H7 (cell line): ENCODE measurements around the gene FILIP1. TPM values are rescaled to one million over a fixed set of nuclear protein-coding genes. Genes with fewer than 3 reads are reported as not detected.

Experiments used
- DNase-seq: peaks from one replicate; pipeline ENCODE4 v3.0.0; 2012
- H3K27me3 ChIP-seq: 2 replicates; pipeline ENCODE4 v1.6.0; 2011; ENCODE audit warnings: mild to moderate bottlenecking, low read length; ENCODE audit not compliant: control insufficient read depth, insufficient read depth
- H3K36me3 ChIP-seq: replicated peaks from 2 replicates; pipeline ENCODE4 v1.5.1; 2011; ENCODE audit warnings: low read length; ENCODE audit not compliant: control insufficient read depth, insufficient read depth
- H3K4me3 ChIP-seq: 2 replicates; pipeline ENCODE4 v1.5.1; 2011; ENCODE audit warnings: low read depth, mild to moderate bottlenecking, control low read depth, low read length, moderate library complexity; ENCODE audit not compliant: insufficient read depth
- total RNA-seq: library from RNA; depleted of rRNA; stranded (reverse); fragments of >200 nt; shearing (Covaris generic); gene quantifications from 2 replicates; pipeline ENCODE4 v1.2.3, GENCODE V29; 2014

The FILIP1 gene
- total RNA-seq, 1 experiment from 2014 or later: 1.4 TPM

DNA sequence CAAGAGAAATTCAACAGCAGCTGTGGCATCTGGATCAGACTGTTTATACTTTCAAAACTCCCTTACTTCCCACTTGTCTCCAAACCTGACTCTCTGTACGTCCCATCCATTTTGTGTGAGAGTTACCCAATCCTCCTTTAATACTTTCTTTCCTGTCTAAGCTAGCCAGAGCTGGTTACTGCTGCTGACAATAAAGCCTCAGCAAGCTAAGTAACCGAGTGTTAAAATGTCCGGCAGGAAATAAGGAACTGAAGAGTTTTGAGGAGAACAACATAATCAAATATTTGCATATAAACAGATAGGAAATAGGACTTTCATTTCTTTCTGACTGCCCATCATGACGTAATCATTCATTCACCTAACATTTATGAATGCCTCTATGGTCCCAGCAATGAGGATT is 220.6 kb downstream of the FILIP1 start:
- Histone ChIP-seq H3K36me3 (peaks cover 4% of the 10 kb centered on the region; the same call in 1 of the 2 replicates), H3K4me3 (no peak overlapping the region), H3K27me3 (no peaks in the 10 kb centered on the region)
- DNase-seq: no peak

DNA sequence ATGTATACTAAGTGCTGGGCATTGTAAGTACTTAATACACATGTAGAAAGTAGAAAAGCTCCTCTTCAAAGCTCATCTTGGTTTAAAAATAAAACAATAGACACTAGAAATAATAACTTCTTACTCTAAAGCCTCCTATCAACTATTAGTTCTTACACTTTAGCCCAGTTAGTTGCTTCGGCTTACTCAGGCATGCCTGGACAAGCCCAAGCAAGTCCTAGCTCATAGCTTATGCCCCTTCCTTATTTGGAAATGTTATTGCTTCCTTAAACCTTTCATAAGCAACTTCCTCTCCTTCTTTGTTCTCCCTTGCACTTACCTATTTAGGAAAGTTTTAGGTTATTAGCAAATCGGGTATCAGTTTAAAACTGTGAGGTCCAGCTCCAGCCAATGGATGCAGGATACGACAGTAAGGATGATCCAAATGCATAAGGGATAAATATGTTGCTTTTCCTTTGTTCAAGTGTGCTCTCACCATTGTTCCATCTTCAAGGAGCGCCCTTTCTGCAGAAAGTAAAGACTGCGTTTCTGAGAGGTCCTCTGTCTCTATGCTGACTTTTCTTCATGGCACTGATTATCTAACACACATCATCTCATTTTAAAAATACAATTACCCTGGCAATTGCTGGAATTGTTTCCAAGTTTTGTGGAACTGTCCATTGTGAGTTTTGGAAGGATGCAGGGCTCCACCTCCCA is 221.3 kb downstream of the FILIP1 start:
- Histone ChIP-seq H3K27me3 (no peaks in the 10 kb centered on the region), H3K4me3 (no peak overlapping the region), H3K36me3 (peaks cover 4% of the 10 kb centered on the region; the same call in 1 of the 2 replicates)
- no peak for DNase-seq

DNA sequence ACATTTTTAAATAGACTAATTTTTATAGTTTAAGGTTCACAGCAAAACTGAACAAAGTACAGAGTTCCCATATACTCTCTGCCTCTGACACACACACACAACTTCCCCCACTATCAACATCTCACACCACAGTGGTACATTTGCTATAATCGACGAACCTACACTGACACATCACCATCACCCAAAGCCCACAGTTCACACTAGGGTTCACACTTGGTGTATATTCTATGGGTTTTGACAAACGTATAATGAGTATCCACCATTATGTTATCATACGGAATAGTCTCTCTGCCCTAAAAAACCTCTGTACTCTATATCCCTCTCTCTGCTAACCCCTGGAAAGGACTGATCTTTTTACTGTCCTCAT is 224.6 kb downstream of the FILIP1 start:
- peaks cover 4% of the 10 kb centered on the region for H3K36me3 ChIP-seq
- DNase-seq: no peak
- no peak overlapping the region for H3K4me3 ChIP-seq
- H3K27me3 ChIP-seq: no peaks in the 10 kb centered on the region

DNA sequence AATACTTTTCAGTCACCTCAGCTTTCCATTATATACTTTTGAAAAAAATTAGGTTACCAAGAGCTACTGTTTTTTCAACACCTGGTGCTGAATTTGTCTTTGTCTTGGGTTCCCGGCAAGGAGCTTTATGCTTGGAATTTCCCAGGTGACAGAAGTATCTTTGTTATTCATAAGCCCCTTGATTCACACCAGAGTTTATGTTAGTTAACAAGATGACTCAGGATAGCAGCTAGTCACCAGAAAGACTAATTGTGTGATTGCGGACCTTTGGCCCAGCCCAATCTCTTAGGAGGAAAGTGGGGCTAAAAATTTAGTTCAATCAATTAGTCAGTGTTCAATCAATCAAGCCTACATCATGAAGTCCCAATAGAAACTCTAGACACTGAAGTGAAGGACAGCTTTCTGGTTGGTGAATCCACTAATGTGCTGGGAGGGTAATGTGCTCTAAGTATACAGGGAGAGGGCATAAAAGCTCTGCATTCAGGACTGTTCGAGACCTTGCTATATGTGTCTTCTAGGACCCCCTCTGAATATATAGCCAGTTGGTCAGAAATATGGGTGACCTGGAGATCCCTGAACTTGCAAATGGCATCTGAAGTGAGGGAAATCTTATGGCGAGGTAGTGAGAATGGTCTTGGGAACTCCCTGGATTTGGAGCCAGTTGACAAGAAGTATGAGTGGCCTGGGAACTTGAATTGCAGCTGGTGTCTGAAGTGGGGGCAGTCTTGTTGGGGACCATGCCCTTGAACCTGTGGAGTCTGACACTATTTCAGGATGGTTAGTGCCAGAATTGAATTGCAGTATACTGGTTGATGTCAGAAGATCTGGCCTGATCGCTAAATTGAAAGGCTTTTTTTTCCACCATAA is 225.2 kb downstream of the FILIP1 start:
- Histone ChIP-seq H3K36me3 (peaks cover 4% of the 10 kb centered on the region), H3K4me3 (no peak overlapping the region), H3K27me3 (no peaks in the 10 kb centered on the region)
- peak; percentile 28 for DNase-seq

DNA sequence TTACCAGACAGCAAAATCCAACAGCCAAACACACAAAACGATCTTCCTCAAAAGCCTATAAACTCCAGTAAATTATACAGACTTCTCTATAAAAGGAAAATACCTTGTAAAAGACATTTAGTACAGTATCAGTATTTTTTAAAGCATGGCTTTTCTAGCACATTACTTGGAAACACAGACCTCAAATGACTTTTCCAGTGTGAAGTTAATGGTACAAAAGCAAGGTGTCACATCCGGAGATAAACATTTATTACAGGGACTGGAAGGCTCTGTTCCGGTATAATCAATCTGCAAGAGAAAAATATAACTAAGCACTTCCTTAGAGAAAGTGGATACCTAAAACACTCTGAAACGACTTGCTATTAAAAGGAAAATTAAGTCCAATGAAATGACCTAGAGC is 226.1 kb downstream of the FILIP1 start:
- no peaks in the 10 kb centered on the region for H3K27me3 ChIP-seq
- no peak overlapping the region for H3K4me3 ChIP-seq
- DNase-seq: no peak
- peaks cover under 1% of the 10 kb centered on the region for H3K36me3 ChIP-seq

DNA sequence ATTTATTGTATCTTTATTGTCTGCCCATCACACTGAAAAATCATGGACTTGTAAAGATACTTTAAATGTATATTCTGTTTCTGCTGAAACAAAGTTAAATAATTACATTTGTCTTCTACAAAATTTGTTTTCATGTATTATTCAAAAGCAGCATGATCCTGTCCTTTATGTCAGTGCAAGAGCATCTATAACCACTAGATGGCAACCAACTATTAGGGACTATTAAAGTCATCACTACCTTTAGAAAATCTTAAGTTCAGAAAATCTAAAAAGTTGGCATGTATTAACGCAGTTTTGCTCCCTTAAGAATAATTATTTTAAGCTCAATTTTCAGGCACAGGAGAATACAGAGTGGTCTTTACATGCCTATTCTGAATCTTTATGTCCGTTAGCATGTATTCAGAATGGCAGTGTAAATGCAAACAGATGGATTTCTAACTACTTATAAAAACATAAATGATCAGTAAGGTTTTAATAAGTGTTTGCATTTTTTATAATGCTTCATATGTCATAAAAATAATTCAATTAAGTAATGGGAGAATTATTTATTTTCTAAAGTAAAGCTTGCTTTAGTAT is 226.8 kb downstream of the FILIP1 start:
- Histone ChIP-seq H3K36me3 (no peaks in the 10 kb centered on the region; the same call in none of the 2 replicates), H3K4me3 (no peak overlapping the region), H3K27me3 (no peaks in the 10 kb centered on the region)
- no peak for DNase-seq

DNA sequence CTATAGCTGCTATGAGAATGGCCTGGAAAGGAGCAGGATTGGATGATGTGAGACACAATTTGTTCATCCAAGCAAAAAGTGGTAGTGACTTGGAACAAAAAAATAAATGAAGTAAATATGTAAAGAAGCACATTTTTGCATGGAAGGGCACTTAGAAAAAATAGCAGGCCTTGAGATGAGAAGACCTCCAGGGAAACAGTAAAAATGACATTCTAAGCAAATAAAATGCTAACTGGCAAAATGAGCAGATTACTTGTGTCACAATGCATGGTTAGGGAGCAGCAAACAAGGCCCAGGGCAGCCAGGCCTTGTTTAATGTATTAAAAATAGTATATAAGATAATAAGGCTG is 230.2 kb downstream of the FILIP1 start:
- DNase-seq: no peak
- H3K27me3 ChIP-seq: no peaks in the 10 kb centered on the region
- peaks cover 4% of the 10 kb centered on the region for H3K36me3 ChIP-seq
- H3K4me3 ChIP-seq: no peak overlapping the region

DNA sequence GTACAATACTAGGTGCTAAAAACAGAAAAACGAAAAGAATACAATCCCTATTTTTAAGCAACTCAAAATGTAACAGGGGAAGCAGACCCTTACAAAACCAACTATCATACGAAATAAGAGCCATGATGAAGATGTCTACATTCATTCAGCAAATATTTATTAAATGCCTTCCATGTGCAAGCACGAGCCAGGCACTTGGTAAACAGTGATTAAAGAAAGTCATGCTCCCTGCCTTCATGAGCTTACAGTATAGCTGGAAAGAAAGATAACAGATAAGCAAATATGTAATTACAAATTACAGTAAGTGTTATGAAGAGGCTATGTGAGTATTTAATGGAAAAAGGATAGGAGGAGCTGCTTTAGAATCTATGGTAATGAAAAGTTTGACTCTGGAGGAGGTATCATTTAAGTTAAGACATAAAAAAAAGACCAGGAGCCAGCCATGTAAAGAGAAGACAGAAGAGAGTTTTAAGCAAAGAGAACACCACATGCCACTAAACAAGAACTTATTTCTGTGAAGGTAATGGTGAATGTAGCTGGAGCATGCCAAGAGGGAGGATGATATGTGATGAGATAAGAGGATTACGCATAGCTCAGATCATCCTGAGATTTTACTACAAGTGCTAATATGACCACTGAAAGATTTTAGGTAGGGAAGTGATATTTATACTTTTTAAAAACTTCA is 230.7 kb downstream of the FILIP1 start:
- no peaks in the 10 kb centered on the region for H3K27me3 ChIP-seq
- no peak overlapping the region for H3K4me3 ChIP-seq
- H3K36me3 ChIP-seq: peaks cover 6% of the 10 kb centered on the region
- DNase-seq: no peak

DNA sequence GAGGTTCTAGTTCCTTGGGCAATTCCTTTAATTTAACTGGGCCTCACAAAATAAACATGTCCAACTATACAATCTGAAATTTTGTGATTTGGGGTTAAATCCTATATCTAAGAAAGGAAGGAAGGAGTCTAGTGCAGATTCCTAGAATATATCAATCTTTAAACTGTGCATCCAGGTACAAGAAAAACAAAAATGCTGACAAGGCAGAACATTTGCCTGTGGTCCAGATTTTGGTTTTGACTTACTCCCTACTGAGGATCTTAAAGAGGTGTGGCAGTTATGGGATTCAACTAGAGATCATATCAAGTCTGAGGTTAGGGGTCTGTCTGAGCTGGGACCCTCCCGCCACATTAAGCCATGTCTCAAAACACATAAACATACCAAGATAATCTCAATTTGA is 232.3 kb downstream of the FILIP1 start:
- Histone ChIP-seq H3K27me3 (no peaks in the 10 kb centered on the region), H3K36me3 (peaks cover 8% of the 10 kb centered on the region), H3K4me3 (no peak overlapping the region)
- no peak for DNase-seq

DNA sequence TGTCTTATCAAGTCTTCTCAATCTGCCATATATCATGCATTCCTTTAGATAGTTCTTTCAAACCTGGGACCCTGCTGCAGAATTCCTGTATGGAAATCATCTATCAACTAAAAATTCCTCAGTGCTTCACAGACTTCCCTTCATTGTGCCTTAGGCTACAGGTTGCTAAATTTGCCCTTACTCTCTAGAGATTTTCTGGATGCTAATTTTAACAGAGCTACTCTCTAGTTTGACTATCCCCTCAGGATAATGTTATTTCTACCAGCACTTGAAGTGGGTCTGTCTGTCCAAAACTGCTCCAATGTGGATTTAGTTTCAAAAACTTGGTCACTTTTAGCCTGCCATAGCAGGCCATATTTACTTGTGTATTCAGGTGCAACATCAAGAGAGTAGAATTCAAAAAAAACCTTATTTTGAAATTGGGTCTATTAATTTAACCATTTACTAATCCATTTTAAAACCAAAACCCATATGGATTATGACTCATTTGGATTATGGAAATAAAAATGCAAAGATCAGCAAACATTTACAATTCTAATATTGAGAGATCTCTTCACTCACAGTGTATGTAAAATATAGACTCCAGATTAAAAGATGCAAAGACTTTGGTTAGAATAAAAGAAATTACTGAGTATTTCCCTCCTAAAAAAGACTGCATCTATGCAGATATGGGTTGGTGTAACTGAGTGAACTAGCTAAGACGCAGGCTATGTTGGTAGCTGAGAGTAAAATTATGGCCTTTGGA is 236.1 kb downstream of the FILIP1 start:
- DNase-seq: no peak
- H3K36me3 ChIP-seq: peaks cover 8% of the 10 kb centered on the region
- H3K27me3 ChIP-seq: no peaks in the 10 kb centered on the region
- H3K4me3 ChIP-seq: no peak overlapping the region

DNA sequence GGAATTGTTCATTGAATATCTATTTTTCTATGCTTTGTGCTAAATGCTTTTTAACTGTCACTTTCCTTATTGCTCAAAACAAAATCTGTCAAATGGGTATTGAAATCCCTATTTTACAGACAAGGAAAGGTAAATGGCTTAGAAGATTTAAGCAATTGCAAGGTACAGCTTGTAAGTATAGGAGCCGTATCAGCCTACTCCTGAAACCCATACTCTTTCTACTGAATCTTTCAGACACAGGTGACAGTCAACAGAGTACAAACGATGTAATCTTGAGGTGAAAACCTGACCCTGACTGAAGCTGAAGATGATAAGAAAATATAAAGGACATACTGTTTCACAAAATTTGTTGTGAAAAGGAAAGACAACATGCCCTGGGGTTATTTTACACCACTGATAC is 243.0 kb downstream of the FILIP1 start:
- H3K27me3 ChIP-seq: no peaks in the 10 kb centered on the region
- H3K4me3 ChIP-seq: no peak overlapping the region
- no peaks in the 10 kb centered on the region; the same call in 1 of the 2 replicates for H3K36me3 ChIP-seq
- DNase-seq: no peak

DNA sequence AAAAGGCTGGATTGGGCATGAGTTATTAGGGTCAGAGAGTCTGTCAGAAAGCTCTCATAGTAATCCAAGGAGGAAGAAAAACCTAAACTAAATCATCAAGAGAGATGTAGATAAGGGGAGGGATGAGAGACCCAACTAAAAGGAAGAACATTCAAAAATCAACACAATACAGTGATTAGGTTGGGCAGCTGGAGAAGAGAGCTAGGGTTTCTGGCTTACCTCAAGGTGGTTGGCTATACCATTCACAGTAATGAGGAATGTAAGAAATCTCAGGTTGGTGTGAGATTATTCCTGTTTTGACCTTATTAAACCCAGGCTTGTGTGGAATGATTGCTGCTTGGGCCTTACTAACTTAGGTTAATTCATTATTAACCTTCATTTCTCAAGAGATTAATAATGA is 243.8 kb downstream of the FILIP1 start:
- no peak overlapping the region for H3K4me3 ChIP-seq
- DNase-seq: no peak
- H3K36me3 ChIP-seq: no peaks in the 10 kb centered on the region
- H3K27me3 ChIP-seq: no peaks in the 10 kb centered on the region

DNA sequence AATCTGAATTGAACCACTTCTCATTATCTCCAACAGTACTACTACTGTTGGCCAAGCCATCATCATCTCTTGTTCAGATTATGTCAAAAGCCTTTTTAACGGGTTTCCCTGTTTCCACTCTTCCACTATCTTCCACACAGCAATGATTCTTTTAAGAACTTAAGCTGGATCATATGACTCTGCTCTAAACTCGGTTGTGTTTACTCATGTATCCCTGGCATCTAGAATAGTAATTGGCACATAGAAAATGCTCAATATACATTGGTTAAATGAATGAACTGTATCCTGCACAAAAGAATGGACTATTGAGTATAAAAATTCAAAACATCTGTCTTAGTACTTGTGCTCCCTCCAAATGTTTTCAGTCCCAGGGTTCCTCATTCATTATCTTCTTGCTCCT is 247.2 kb downstream of the FILIP1 start:
- H3K27me3 ChIP-seq: no peaks in the 10 kb centered on the region
- no peak overlapping the region for H3K4me3 ChIP-seq
- H3K36me3 ChIP-seq: no peaks in the 10 kb centered on the region
- no peak for DNase-seq

DNA sequence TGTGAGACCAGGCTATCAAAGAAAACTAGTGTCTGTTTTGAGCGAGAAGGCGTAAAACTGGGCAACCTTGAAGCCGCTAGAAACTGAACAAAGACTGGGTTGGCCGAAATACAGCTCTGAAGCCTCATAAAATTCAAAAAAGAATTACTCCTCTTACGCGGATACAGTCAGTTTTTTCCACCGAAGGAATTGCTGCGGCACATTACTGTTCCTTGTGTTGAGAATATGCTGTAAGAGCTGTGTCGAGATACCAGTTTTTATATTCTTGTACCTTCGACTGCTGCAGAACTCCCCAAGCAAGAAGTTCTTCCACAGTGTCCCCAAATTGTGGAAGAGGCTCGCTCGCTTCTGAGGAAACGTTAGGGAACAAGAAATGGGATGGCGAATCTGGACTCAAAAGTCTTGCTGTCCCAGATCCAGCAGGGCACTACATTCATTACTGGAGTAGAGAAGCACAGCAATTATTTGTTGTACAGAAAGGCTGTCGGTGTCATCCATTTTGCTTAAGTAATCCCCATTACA is 249.5 kb downstream of the FILIP1 start:
- no peak for DNase-seq
- peak overlapping the region; percentile 53 for H3K4me3 ChIP-seq
- peaks cover 5% of the 10 kb centered on the region for H3K36me3 ChIP-seq
- H3K27me3 ChIP-seq: no peaks in the 10 kb centered on the region
